Iris pigment epithelial cell (primary cell): ENCODE measurements around the gene RNF217.
A peak's percentile ranks its signal among the peaks of the same experiment; 100 is the strongest.

ENCODE experiments used
- DNase-seq: peaks from one replicate; pipeline ENCODE4 v3.0.0-alpha.2; 2011; ENCODE audit warnings: low read depth

RNF217 gene

GRCh38 chr6:125099211-125100073 is 137.2 kb downstream of the RNF217 start:
- peak; percentile 73 for DNase-seq

- DNase-seq: no peak
Observed at GRCh38 chr6:125100074-125100652, 137.9 kb downstream of the RNF217 start.

GRCh38 chr6:125101128-125101527 is 138.9 kb downstream of the RNF217 start:
- DNase-seq: no peak

- DNase-seq: no peak
Observed at GRCh38 chr6:125101631-125102030, 139.4 kb downstream of the RNF217 start.

GRCh38 chr6:125102411-125102810 is 140.2 kb downstream of the RNF217 start:
- DNase-seq: peak; percentile 38

GRCh38 chr6:125102891-125103290 is 140.7 kb downstream of the RNF217 start:
- peak; percentile 92 for DNase-seq

GRCh38 chr6:125104425-125104824 is 142.2 kb downstream of the RNF217 start:
- DNase-seq: peak; percentile 65

GRCh38 chr6:125107048-125107447 is 144.8 kb downstream of the RNF217 start:
- no peak for DNase-seq

- DNase-seq: no peak
Observed at GRCh38 chr6:125107896-125108295, 145.7 kb downstream of the RNF217 start.

- no peak for DNase-seq
Observed at GRCh38 chr6:125110056-125110455, 147.8 kb downstream of the RNF217 start.

- no peak for DNase-seq
Observed at GRCh38 chr6:125111219-125111983, 149.2 kb downstream of the RNF217 start.

- DNase-seq: no peak
Observed at GRCh38 chr6:125112934-125113333, 150.7 kb downstream of the RNF217 start.

- DNase-seq: peak; percentile 58
Observed at GRCh38 chr6:125114248-125114858, 152.1 kb downstream of the RNF217 start.

GRCh38 chr6:125116170-125116569 is 153.9 kb downstream of the RNF217 start:
- no peak for DNase-seq

- DNase-seq: no peak
Observed at GRCh38 chr6:125116710-125117109, 154.5 kb downstream of the RNF217 start.

GRCh38 chr6:125117818-125118217 is 155.6 kb downstream of the RNF217 start:
- DNase-seq: no peak

GRCh38 chr6:125120054-125120590 is 157.9 kb downstream of the RNF217 start:
- DNase-seq: no peak

GRCh38 chr6:125121894-125122293 is 159.7 kb downstream of the RNF217 start:
- no peak for DNase-seq

GRCh38 chr6:125123051-125123450 is 160.8 kb downstream of the RNF217 start:
- no peak for DNase-seq

GRCh38 chr6:125123468-125124048 is 161.3 kb downstream of the RNF217 start:
- DNase-seq: no peak

GRCh38 chr6:125124049-125124669 is 161.9 kb downstream of the RNF217 start:
- no peak for DNase-seq
